G401 (cell line): ENCODE data around the gene CT47C1. TPM values are rescaled to one million over a fixed set of nuclear protein-coding genes. Genes with fewer than 3 reads are reported as not detected.
"Not testable (repeated sequence)": the region's sequence is repeated elsewhere in the genome, so short reads cannot be mapped to it uniquely, and the experiment has no call there.

Experiments
- DNase-seq: peaks from one replicate; pipeline ENCODE4 v3.0.0-alpha.2; 2015; ENCODE audit warnings: low spot score
- in situ Hi-C: cut with HindIII; loops from 2 replicates; pipeline ENCODE4 v1.10.0; 2016; ENCODE audit warnings: low sequenced_read_pairs, mixed read lengths
- total RNA-seq: library from RNA; depleted of rRNA; stranded (reverse); fragments of >200 nt; shearing (Covaris generic); gene quantifications from 2 replicates; pipeline ENCODE4 v1.2.3, GENCODE V29; 2014; rRNA removed

CT47C1 gene
- total RNA-seq = not detected in 2 replicates

DNA sequence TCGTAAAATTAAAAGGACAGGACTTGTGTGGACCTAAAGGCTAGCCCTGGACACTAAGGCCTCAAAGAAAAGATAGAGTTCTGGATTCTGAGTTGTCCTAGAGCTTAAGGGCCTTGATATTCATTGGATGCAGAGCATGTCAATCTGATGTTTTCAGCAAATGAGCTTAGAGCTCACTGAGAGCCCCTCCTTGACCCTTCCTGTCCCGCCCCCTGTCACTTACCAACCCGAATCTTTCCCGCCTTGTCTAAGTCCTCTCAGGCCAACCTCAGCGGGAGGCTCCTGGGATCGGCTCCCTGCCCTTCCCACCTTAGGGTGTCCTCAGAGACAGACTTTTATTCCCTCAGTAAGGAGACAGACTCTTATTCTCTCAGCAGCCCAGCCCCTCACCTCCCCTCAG is at the start of gene CT47C1:
TSS of gene CT47C1 (plus strand) at position 250 of the 400 bp plus-strand sequence. CDS start 233 bp downstream, outside the sequence.
- in situ Hi-C loops = no loop called here
- DNase-seq = no peak

DNA sequence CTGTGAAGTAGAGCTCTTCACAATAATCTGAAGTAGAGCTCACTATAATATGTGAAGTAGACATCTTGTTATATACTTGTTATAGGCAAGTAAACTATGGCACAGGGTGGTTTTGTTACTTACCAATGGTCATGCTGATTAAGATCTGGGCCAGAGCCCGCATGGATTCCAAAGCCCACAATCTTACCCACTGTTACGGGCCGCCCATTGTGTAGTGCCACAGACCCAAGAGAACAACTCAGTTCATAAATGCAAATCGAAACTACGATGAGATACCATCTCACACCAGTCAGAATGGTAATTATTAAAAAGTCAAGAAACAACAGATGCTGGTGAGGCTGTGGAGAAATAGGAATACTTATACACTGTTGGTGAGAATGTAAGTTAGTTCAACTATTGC is 46.9 kb upstream of the CT47C1 start:
- in situ Hi-C loops = no loop called here
- DNase-seq = no peak

DNA sequence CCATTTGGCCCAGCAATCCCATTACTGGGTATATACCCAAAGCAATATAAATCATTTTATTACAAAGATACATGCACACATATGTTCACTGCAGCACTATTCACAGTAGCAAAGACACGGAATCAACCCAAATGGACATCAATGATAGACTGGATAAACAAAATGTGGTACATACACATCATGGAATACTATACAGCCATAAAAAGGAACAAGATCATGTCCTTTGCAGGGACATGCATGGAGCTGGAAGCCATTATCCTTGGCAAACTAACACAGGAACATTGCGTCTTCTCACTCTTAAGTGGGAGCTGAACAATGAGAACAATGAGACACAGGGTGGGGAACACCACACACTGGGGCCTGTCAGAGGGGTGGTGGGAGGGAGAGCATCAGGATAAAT is 46.4 kb upstream of the CT47C1 start:
- DNase-seq, in situ Hi-C loops: not testable (repeated sequence)

DNA sequence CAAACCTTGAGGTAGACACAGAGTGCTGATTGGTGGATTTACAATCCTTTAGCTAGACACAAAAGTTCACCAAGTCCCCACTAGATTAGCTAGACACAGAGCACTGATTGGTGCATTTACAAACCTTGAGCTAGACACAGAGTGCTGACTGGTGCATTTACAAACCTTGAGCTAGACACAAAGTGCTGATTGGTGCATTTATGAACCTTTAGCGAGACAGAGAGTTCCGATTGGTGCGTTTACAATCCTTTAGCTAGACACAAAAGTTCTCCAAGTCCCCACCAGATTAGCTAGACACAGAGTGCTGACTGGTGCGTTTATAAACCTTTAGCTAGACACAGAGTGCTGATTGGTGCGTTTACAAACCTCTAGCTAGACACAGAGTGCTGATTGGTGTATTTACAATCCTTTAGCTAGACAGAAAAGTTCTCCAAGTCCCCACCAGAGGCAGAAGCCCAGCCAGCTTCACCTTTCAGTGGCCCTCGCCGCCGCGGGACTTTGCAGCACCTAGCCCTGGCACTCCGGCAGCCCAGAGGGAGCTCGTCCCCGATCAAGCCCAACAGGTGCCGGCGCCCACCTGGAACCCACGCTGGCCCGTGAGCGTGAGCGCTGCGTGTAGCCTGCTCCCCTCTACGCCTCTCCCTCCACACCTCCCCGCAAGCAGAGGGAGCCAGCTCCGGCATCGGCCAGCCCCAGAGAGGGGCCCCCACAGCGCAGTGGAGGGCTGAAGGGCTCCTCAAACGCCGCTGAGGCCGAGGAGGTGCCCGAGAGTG is 44.6 kb upstream of the CT47C1 start:
- in situ Hi-C loops, DNase-seq: not testable (repeated sequence)

DNA sequence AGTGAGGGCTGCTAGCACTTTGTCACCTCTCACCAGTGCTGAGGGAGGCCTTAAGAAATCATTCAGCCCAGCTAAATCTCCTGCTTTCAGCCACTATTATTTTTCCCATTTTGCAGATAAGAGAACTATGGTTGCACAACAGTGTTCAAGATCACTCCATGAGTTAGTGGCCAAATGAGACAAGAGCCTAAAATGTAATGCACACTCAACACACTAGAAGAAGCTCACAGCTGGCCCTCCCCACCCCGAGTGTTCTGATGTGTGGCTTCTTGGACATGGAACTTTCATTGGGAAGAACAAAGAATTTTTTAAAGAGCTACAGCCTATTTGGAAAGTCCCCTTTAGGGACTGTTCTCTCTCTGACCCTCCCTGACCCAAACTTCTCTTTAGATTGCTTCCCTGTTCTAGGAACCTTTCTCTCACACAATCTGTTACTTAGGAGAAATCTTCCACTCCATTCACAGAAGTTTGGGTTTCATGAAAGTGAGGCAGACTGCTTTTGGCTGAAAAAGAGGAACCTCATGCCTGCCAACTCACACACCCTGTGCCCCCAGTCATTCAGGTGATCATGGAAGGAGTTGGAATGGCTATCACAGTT is 44.0 kb upstream of the CT47C1 start:
- in situ Hi-C loops = no loop called here
- no peak for DNase-seq

DNA sequence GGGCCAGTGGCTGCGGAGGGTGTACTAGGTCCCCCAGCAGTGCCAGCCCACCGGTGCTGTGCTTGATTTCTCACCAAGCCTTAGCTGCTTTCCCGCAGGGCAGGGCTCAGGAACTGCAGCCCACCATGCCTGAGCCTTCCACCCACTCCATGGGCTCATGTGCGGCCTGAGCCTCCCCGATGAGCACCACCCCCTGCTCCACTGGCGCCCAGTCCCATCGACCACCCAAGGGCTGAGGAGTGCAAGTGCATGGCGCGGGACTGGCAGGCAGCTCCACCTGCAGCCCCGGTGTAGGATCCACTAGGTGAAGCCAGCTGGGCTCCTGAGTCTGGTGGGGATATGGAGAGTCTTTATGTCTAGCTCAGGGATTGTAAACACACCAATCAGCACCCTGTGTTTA is 43.1 kb upstream of the CT47C1 start:
- DNase-seq, in situ Hi-C loops: not testable (repeated sequence)

DNA sequence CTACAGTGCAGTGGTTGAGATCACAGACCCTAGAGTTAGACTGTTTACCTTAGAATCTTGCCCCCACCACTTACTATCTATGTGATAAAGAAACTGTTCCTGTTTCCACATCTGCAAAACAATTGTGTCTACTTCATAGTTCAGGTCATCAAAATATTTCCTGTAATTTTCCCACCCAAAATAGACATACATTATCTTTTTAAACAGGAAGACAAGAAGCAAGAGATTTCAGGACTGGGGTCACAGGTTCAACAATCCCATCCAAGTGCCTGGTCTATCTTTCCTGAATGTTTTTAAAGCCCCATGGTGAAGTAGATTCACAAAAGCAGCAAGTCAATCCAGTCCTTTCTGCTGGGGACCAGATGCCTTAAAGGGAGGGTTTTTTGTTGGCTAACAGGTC is 41.8 kb upstream of the CT47C1 start:
- in situ Hi-C loops = no loop called here
- DNase-seq = no peak

DNA sequence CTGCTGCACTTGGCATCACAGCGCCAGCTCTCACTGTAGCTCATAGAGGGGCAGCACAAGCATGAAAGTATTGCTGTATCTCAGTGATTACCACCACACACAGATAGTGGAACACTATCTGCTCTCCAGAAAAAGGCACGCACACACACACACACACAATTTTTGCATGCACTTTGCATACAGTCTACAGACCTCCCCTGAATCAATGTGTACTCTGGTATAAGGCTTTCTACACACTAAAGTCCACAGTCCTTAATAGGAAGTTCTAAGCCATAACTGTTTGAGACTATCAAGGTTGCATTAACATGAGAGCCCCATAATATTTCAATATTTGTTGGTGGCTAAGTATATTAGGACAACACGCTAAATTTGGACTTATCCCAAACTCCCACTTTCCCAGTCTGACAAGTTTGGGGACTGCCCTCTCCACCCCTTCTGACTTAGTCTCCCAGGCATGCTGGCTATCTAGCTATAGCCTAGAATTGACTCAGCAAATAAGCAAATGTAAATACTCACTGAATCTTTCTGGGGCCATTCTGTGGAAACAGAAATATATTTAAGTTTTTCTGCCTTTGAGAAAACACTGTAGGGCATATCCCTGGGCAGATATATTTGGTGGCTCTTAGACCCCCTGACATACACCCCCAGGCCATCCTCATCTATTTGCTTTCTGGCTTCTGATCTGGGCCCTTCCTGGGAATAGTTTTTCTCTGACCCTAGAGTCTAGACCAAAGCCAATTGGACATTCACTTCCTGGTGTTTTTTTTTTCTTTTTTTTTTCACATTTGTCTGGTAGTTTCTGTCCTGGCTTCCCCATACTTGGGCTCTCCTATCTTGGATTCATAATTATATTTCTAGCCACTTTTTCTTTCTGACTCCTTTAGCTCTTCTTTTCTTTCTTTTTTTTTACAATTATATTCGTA is 36.4 kb upstream of the CT47C1 start:
- no peak for DNase-seq
- in situ Hi-C loops = no loop called here

DNA sequence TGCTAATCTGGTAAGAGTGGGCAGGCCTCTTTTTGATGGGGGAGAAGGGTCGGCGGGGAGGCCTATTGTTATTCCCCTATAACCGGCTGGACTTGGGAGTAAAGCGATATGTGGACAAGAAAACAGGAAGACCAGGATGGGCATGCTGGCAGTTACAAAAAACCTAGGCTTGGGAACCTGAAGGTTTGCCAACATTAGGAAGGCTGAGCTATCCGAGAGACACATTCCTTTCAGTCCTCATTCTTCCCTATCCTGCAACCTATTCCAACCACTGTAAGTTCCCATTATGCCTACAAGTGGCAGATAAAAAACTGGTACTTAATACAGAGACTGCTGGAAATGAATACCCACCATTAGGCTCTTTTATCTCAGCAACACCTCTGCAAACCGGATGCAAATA is 32.4 kb upstream of the CT47C1 start:
- no peak for DNase-seq
- in situ Hi-C loops = no loop called here

DNA sequence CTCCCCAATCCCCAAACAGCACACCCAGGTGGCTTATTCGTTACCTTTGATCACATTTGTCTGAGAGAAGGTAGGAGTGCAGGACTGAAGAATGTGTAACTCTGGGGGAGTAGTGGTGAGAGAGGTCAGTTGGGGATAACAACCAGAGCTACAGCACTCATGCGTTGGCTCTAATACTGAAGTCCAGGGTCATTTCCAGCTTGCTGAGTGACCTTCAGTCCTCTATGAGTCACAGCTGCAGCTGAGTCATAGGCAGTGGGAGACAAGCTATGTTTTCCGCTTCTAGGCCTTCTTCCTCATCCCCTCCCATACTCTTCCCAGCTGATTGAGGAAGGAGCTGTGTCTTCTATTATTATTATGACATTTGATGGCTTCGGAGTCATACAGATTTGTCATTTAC is 31.6 kb upstream of the CT47C1 start:
- in situ Hi-C loops = no loop called here
- DNase-seq = no peak

DNA sequence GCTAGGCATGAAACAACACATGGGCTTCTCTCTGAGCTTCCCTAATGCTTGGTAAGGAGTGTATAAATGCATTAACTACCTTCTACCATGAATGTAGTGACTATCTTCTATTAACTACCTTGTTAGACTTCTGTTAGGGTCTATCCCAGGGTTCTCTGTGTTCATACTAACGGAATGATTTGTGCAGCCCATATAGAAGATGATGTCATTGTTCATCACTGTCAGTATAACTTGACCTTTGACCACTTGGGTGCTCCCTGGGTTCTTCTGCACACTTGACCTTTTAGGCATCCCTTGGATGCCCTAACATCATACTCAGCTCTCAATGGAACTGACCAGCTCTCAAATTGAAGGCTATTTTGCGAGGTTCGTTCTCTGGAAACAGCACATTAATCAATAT is 30.8 kb upstream of the CT47C1 start:
- in situ Hi-C loops = no loop called here
- DNase-seq = no peak

DNA sequence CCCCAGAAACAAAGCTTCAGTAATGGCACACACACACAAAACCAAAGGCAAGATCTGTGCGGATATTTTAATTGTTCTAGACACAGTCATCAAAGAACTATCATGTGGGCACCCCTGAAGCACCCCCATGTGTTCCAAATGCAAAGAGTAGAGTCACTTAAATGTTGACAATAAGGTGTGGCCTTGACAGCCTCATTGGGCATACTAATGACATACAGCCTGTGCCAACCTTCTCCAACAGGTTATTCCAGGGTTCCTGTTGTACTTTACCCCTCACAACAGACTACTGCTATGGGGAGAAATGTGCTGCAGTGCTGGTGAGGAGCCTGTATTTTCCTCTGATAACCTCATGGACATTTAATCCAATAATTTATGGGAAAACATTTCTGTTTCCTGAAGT is 29.8 kb upstream of the CT47C1 start:
- in situ Hi-C loops = no loop called here
- DNase-seq = no peak

DNA sequence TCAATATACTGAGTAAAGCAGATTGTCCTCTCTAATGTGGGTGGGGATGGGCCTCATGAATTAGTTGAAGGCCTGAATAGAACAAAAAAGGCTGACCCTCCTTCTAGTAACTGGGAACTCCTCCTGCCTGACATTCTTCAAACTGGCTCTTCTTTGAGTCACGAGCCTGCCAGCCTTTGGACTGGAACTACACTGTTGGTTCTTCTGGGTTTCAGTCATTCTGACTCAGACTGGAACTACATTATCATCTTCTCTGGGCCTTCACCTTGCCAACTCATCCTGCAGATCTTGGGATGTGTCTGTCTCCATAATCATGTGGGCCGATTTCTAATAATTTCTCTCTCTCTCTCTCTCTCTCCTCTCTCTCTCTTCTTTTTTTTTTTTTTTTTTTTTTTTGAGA is 26.9 kb upstream of the CT47C1 start:
- in situ Hi-C loops = no loop called here

DNA sequence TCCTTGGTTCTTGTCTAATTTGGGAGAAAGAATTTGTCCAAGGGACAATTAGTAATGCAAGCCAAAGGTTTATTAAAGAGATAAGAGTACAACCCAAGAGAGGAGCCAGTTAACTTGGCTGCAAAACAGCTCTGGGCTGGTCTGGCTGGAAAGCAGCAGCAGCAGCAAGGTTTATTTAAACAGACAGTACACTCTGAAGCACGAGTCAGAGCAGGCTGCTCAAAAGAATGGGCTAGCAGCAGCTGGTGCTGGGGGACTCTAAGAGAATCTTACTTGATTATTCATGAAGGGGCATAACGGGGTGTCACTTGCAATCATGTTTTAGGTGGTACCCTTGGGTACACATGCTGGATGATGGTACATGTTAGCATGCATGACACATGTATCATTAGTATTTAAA is 17.1 kb upstream of the CT47C1 start:
- in situ Hi-C loops = no loop called here
- DNase-seq = no peak

More for the DNA sequence above, 26.9 kb upstream of the CT47C1 start:
- no peak for DNase-seq

DNA sequence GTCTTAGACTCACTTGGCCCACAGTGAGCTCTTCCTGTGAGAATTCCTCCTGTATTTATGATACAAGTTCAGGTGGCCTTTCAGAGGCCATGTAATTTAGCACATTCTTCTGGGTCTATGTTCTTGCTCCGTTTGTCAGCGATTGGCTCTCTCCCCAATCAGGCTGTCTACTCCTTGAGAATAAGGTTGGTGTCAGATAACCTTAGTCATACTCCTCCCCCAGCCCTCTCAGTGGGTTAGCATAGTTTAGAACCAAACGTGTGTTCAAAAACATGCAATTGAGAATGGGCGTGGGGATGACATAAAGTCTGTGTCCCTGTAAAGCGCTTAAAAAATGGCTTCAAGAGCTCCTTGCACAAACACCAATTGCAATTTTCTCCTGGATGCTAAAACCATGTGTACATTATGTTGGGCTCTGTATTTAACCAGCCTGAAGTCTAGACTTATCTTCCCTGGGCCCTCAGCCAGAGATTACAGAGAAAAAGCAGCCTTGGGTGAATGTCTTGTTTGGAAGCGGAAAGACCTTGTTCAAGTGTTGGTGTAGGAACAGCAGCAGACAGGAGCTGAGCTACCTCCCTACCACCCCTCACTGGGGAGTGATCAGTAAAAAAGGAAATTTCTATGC is 9.9 kb upstream of the CT47C1 start:
- in situ Hi-C loops = no loop called here

DNA sequence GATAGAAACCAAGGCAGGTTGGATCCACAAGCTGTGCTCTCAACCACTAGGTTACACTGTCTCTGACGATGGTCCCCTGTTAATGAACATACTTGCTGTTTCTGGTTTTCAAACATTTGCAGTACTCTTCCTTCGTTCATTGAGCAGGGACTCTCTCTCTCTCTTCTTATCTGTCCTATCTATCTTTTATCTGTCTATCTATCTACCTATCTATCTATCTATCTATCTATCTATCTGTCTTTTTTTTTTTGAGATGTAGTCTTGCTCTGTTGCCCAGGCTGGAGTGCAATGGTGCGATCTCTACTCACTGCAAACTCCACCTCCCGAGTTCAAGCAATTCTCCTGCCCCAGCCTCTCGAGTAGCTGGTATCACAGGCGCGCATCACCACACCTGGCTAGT is 9.4 kb upstream of the CT47C1 start:
- in situ Hi-C loops = no loop called here
- no peak for DNase-seq

More for the DNA sequence above, 9.9 kb upstream of the CT47C1 start:
- no peak for DNase-seq

DNA sequence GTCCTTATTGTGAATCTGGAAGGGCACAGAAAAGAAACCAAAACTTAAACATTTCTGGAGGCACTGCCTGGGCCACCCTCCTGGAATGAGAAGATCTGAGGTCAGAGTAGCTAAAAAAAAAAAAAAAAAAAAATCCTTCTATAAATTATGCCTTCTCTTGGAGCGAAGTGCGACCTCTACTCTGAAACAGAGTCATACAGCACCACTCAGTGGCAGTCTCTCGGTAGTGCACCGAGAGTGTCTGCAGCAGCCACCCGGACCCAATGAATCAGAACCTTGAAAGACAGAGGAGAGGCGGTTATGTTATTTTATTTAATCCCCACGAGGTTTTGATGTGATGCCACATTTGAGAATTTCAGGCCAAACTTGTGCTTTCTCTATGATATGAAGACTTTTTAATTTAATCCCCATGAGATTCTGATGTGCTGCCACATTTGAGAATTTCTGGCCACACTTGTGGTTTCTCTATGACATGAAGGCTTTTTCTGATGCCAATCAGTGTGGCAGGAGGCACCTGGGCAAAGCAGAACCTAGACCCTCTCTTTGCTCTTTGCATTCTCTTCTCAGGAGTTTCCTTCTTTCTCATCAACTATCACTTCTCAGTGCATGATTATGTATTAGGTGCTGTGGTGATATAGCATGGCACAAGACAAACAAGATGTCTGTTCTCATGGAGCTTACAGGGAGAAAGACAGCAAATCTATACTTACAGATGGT is 5.6 kb upstream of the CT47C1 start:
- DNase-seq = peak; percentile 67
- in situ Hi-C loops = no loop called here

DNA sequence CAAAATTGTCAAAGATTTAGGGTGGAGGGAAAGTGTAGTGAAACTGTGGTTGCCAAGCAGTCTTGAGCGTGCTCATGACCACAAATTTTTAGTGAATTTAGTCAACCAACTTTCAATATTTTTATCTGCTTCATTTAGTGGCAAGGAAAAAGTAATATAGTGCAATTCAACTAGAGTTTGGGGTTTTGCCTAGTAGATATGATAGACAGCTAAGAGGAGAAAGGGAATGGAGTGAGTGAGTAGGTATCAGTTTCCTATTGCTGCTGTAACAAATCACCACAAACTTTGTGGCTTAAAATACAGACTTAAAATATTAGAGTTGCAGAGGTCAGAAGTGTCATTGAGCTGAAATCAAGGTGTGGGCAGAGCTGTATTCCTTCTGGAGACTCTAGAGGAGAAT is 3.7 kb upstream of the CT47C1 start:
- in situ Hi-C loops = no loop called here
- DNase-seq = no peak

DNA sequence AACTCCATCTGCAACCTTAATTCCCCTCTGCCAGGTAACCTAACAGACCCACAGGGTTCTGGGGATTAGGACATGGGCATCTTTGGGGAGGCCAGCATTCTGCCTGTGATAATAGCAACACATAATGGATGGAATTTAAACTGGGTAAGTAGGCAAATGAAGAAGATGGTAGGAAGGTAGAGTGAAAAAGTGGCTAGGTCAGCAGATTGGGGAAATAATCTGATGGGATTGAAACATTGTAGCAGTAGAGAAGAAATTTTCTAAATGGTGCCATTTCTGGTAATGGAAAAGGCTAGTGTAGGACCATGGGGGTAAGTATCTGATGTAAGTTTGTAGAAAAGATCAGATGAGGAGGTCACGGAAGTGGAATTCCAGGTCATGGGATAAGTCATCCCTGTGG is 3.0 kb upstream of the CT47C1 start:
- DNase-seq = no peak
- in situ Hi-C loops = no loop called here
